Kidney (tissue), 22 donors: ENCODE data around the gene MAB21L3. TPM values are rescaled to one million over a fixed set of nuclear protein-coding genes. Genes with fewer than 3 reads are reported as not detected.

Source experiments
- DNase-seq, 5 donors: peaks; one replicate each; pipeline ENCODE4 v3.0.0-alpha.2; 2013 to 2020
- FAIRE-seq: peaks from 2 replicates; lab custom pipeline; 2012; peaks lifted over from hg19 to GRCh38; lab: Jason Lieb, UNC
- H3K27ac ChIP-seq, 2 donors: one replicate each; pipeline ENCODE4 v1.7.0; 2013; ENCODE audit warnings: low read depth in 2 of 2, low read length in 2 of 2, inconsistent platforms in 1 of 2
- H3K27me3 ChIP-seq: one replicate; pipeline ENCODE4 v1.7.1; 2013; ENCODE audit warnings: low read length, inconsistent platforms; ENCODE audit not compliant: control insufficient read depth, insufficient read depth
- H3K36me3 ChIP-seq, 3 donors: one replicate each; pipeline versions ENCODE4 v1.7.0 to v1.7.1; 2013; ENCODE audit warnings: low read length in 3 of 3, control low read depth in 1 of 3, inconsistent platforms in 1 of 3; ENCODE audit not compliant: insufficient read depth in 3 of 3, control insufficient read depth in 2 of 3
- H3K4me1 ChIP-seq, 3 donors: one replicate each; pipeline versions ENCODE4 v1.7.0 to v1.7.1; 2013; ENCODE audit warnings: low read length in 3 of 3, inconsistent platforms in 1 of 3, low read depth in 1 of 3; ENCODE audit not compliant: control insufficient read depth in 2 of 3, insufficient read depth in 2 of 3
- H3K4me3 ChIP-seq, 3 donors: one replicate each; pipeline versions ENCODE4 v1.7.0 to v1.8.1; 2013; ENCODE audit warnings: low read length in 3 of 3, control low read depth in 1 of 3, inconsistent platforms in 1 of 3
- H3K9ac ChIP-seq, 3 donors: one replicate each; pipeline versions ENCODE4 v1.7.0 to v1.7.1; 2013; ENCODE audit warnings: low read length in 3 of 3, control low read depth in 1 of 3, inconsistent platforms in 1 of 3
- H3K9me3 ChIP-seq, 3 donors: one replicate each; pipeline versions ENCODE4 v1.7.0 to v1.7.1; 2013; ENCODE audit warnings: low read length in 3 of 3, control low read depth in 1 of 3, inconsistent platforms in 1 of 3; ENCODE audit not compliant: control insufficient read depth in 2 of 3, insufficient read depth in 1 of 3
- CTCF ChIP-seq: IDR thresholded peaks from 3 replicates; pipeline ENCODE4 v1.5.1; 2012; ENCODE audit warnings: mild to moderate bottlenecking, moderate library complexity, borderline replicate concordance; ENCODE audit not compliant: insufficient read depth; ENCODE audit errors: extremely low read depth
- intact Hi-C: fragments of 100-400 bp; cut with DNase I; formaldehyde crosslinking; loops from one replicate; pipeline ENCODE4 v1.11.1; 2022
- long read RNA-seq, 10 donors: library from polyadenylated mRNA in 1 of 10; unstranded in 1 of 10; transcript quantifications; one replicate each; pipeline ENCODE4 v2.0.0 and lab custom pipeline, GENCODE V29; 2021 to 2026
- polyA plus RNA-seq: library from polyadenylated mRNA; stranded (reverse); fragments of 350-450 nt; fragmentation: Illumina TruSeq; extraction: RNeasy Lipid Tissue Mini Kit (QIAGEN cat#74804); gene quantifications from one replicate; pipeline ENCODE4 v1.2.3, GENCODE V29; 2014; ENCODE audit warnings: low read depth, low replicate concordance; ENCODE audit not compliant: insufficient read depth
- total RNA-seq: library from RNA; stranded (reverse); fragmentation: NEBNext Ultra II Directional; extraction: Animal tissue kit (Norgen Biotek cat#: 25700); gene quantifications from one replicate; pipeline ENCODE4 v1.2.1, GENCODE V29; 2021
- donor health status: control.
- donor health status: control.
- donor health status: control.
- donor health status: control.
- donor health status: control.
- donor health status: DM: yes; HTN: yes; CAD: no.
- donor health status: Normal renal cell carcinoma (clear cell type).

MAB21L3 gene
- total RNA-seq, result 2.9 TPM
- polyA plus RNA-seq, result 0.24 TPM
- long read RNA-seq, donor 1, result 0 reads
- long read RNA-seq, donor 2, result 0 reads
- long read RNA-seq, donor 3, result 0 reads
- long read RNA-seq, donor 4, result 0 reads
- long read RNA-seq, donor 5, result 0 reads
- long read RNA-seq, donor 6, result 0 reads
- long read RNA-seq, donor 7, result 0 reads
- long read RNA-seq, donor 8, result 0 reads
- long read RNA-seq, donor 9, result 0 reads
- long read RNA-seq, donor 10, partial matches to known transcripts, result 0 of 1 reads
- long read RNA-seq, donor 10, other reads (novel, unspliced or antisense), result 0 of 1 reads

- Histone ChIP-seq H3K27me3 (no peaks in the 10 kb centered on the region), H3K4me1 (peaks cover 3 to 16% (median 6%) of the 10 kb centered on the region in 3 donors), H3K4me3 (peak within 1 kb of the TSS in 1 of 3 donors; percentile 12), H3K36me3 (no peaks in the 10 kb centered on the region), H3K9me3 (no peaks in the 10 kb centered on the region), H3K9ac (peak within 1 kb of the TSS in 1 of 3 donors; percentile 35), H3K27ac (peak within 1 kb of the TSS; percentile 79 to 92)
- no peak for TF ChIP-seq CTCF
- FAIRE-seq, result no peak
- intact Hi-C loops, result no loop called here
- DNase-seq, result peak in 1 of 5 donors; percentile 14
Observed at GRCh38 chr1:116110567-116111523, at the start of gene MAB21L3. TSS of gene MAB21L3 (plus strand) at chr1:116111399. CDS start at chr1:116112616, 1,217 bp downstream.

GRCh38 chr1:116062201-116062600 lies 49.0 kb upstream of the MAB21L3 start:
- Histone ChIP-seq H3K27me3 (no peaks in the 10 kb centered on the region), H3K4me1 (no peaks in the 10 kb centered on the region), H3K36me3 (no peaks in the 10 kb centered on the region), H3K4me3 (no peak overlapping the region), H3K9me3 (peaks cover 0 to 7% (median 0%) of the 10 kb centered on the region in 3 donors), H3K27ac (no peak overlapping the region), H3K9ac (no peak overlapping the region)
- intact Hi-C loops, result no loop called here
- TF ChIP-seq CTCF, result no peak
- DNase-seq (no peak), FAIRE-seq (no peak)

GRCh38 chr1:116064616-116065015 lies 46.6 kb upstream of the MAB21L3 start:
- Histone ChIP-seq H3K27me3 (no peaks in the 10 kb centered on the region), H3K4me1 (no peaks in the 10 kb centered on the region), H3K9me3 (no peaks in the 10 kb centered on the region), H3K36me3 (no peaks in the 10 kb centered on the region), H3K27ac (no peak overlapping the region), H3K9ac (no peak overlapping the region), H3K4me3 (no peak overlapping the region)
- intact Hi-C loops, result no loop called here
- FAIRE-seq, result no peak
- DNase-seq, result no peak
- no peak for TF ChIP-seq CTCF
